Prostate gland (tissue), 2 donors: ENCODE measurements around the gene KRT86. TPM values are rescaled to one million over a fixed set of nuclear protein-coding genes. Genes with fewer than 3 reads are reported as not detected.

ENCODE experiments used
- DNase-seq: peaks from one replicate; pipeline ENCODE4 v3.0.0-alpha.2; 2019; ENCODE audit warnings: low spot score
- H3K27ac ChIP-seq, 2 donors: fragments of 200-600 bp; sonication (generic); 2 replicates each; pipeline ENCODE4 v1.5.1; 2017 to 2019
- H3K27me3 ChIP-seq: fragments of 200-600 bp; sonication (generic); replicated peaks from 2 replicates; pipeline ENCODE4 v1.5.1; 2019; ENCODE audit not compliant: insufficient read depth
- H3K36me3 ChIP-seq, 2 donors: fragments of 200-600 bp; sonication (generic); 1 replicate in 1 of 2; 2 replicates in 1 of 2; pipeline versions ENCODE4 v1.5.1 to v1.8.1; 2017 to 2019
- H3K4me1 ChIP-seq: fragments of 200-600 bp; sonication (generic); replicated peaks from 2 replicates; pipeline ENCODE4 v1.5.1; 2019
- H3K4me3 ChIP-seq, 2 donors: fragments of 200-600 bp; sonication (generic); 2 replicates each; pipeline ENCODE4 v1.5.1; 2017 to 2019
- H3K9me3 ChIP-seq: fragments of 200-600 bp; sonication (generic); 2 replicates; pipeline ENCODE4 v1.5.1; 2017
- CTCF ChIP-seq, 4 experiments: fragments of 200-600 bp in 2 of 4; fragments of 450-650 bp in 2 of 4; sonication (generic) in 2 of 4; IDR thresholded peaks; 1 replicate in 3 of 4; 2 replicates in 1 of 4; pipeline ENCODE4 v1.5.1; 2016 to 2019; ENCODE audit warnings: antibody characterized with exemption in 4 of 4, mild to moderate bottlenecking in 2 of 4, moderate library complexity in 2 of 4
- POLR2A ChIP-seq: fragments of 450-650 bp; IDR thresholded peaks from one replicate; pipeline ENCODE4 v1.6.1; 2016; ENCODE audit warnings: antibody characterized with exemption, mild to moderate bottlenecking
- POLR2AphosphoS5 ChIP-seq: sonication (generic); formaldehyde crosslinking; IDR thresholded peaks from one replicate; pipeline ENCODE4 v1.6.1; 2017; ENCODE audit warnings: antibody characterized with exemption
- WGBS: methylation state at CpG from one replicate; pipeline ENCODE4 v1.1.5; 2018; 5-methylcytosine and 5-hydroxymethylcytosine counted together
- intact Hi-C: fragments of 100-400 bp; cut with DNase I; formaldehyde crosslinking; loops from one replicate; pipeline ENCODE4 v1.14.2; 2022
- total RNA-seq, 2 donors: library from RNA; depleted of rRNA; stranded (reverse); fragments of >200 nt; gene quantifications; one replicate each; pipeline ENCODE4 v1.1.0, GENCODE V29; 2016

The KRT86 gene
- total RNA-seq, 2 donors from 2014 or later = 0.27 to 0.85 TPM

DNA sequence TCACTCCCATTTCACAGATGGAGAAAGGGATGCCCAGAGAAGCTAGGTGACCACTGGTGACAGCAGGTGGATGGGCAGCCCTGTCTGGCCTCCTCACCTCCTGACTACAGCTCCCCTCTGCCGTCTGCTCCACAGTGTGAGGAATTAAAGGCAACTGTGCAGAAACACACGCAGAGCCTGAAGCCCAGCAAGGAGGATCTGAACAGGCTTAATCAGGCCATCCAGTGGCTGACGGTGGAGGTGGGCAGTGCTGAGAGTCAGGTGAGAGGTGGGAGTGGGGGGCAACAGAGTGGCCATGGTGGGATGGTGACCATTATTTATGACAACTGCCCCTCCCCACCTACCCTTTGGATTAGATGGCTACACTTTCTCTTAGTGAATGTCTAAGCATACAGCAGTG, 1.2 kb downstream of the KRT86 start:
- H3K27ac ChIP-seq = no peak overlapping the region
- H3K27me3 ChIP-seq = no peaks in the 10 kb centered on the region
- H3K4me1 ChIP-seq = peaks cover 5% of the 10 kb centered on the region
- intact Hi-C loops = loop anchor here (5.0 kb wide), 2 partner anchors 52 to 118 kb away; no protein-coding TSS in a partner anchor
- WGBS = 83% methylated on average over 3 of the region's 3 CpGs
- H3K4me3 ChIP-seq = no peak overlapping the region
- DNase-seq = no peak
- TF ChIP-seq CTCF (IDR thresholded peaks at IDR 0.05) (no peak), POLR2AphosphoS5 (no peak), POLR2A (no peak)
- H3K36me3 ChIP-seq = no peaks in the 10 kb centered on the region
- no peaks in the 10 kb centered on the region for H3K9me3 ChIP-seq

DNA sequence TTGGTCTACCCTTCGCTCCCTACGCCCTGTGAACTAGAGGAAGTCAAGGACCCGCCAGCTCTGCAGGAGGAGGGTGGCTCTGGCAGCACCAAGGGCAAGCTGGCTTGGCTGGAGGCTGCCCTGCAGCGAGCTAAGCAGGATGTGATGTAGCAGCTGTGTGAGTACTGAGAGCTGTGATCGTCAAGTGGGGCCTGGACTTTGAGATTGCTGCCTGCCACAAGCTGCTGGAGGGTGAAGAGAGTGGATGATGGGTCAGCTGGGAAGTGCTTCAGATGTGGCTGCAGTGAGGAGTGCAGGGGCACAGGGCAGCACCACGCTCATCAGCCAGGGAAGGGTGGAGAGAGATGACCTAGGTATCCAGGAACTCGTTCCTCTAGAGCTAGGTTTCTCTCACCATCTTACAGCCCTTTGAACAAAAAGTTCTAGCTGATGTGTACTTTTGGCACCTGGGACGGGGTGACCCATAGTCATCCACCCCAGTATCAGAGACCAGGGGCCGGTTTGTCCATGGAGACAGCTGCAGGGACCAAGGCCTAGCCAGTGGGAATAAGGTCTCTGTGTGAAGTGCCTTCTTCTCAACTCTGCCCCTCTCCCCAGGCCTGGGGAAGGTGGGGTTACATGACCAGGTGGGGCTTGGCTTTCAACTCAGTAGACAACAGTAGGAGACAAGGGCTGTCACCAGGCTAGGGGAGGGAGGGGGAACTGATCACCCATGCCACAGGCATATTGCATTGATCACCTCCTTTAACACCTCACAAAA, 3.2 kb downstream of the KRT86 start:
- Histone ChIP-seq H3K27me3 (no peaks in the 10 kb centered on the region), H3K4me1 (peaks cover 5% of the 10 kb centered on the region), H3K4me3 (no peak overlapping the region), H3K27ac (no peak overlapping the region), H3K36me3 (no peaks in the 10 kb centered on the region), H3K9me3 (no peaks in the 10 kb centered on the region)
- TF ChIP-seq POLR2A = no peak
- no peak for TF ChIP-seq CTCF (IDR thresholded peaks at IDR 0.05)
- no peak for TF ChIP-seq POLR2AphosphoS5
- intact Hi-C loops = loop anchor here (5.0 kb wide), 2 partner anchors 50 to 120 kb away; no protein-coding TSS in a partner anchor
- 97% methylated on average over 9 of the region's 9 CpGs for WGBS
- DNase-seq = no peak

GRCh38 chr12:52278575-52279421, 4.4 kb downstream of the KRT86 start:
- Histone ChIP-seq H3K27ac (peak overlapping the region; percentile 78 to 82), H3K27me3 (no peaks in the 10 kb centered on the region), H3K4me3 (peak overlapping the region in 1 of 2 donors; percentile 21), H3K9me3 (no peaks in the 10 kb centered on the region), H3K4me1 (peaks cover 5% of the 10 kb centered on the region), H3K36me3 (no peaks in the 10 kb centered on the region)
- intact Hi-C loops = loop anchor here (5.0 kb wide), 2 partner anchors 49 to 121 kb away; no protein-coding TSS in a partner anchor
- peak; percentile 79 for DNase-seq
- TF ChIP-seq CTCF (IDR thresholded peaks at IDR 0.05) (peak; percentile 90 to 98 (median 93)), POLR2A (peak; percentile 30), POLR2AphosphoS5 (peak; percentile 57)
- WGBS = 16% methylated on average over 26 of the region's 32 CpGs

- Histone ChIP-seq H3K4me1 (peaks cover 5% of the 10 kb centered on the region), H3K27ac (peak overlapping the region; percentile 78 to 82), H3K36me3 (no peaks in the 10 kb centered on the region), H3K27me3 (no peaks in the 10 kb centered on the region), H3K9me3 (no peaks in the 10 kb centered on the region), H3K4me3 (no peak overlapping the region)
- intact Hi-C loops = loop anchor here (5.0 kb wide), 2 partner anchors 48 to 122 kb away; no protein-coding TSS in a partner anchor
- TF ChIP-seq CTCF (IDR thresholded peaks at IDR 0.05) (peak in 1 of 4 experiments; percentile 2), POLR2A (no peak), POLR2AphosphoS5 (no peak)
- 91% methylated on average over 14 of the region's 14 CpGs for WGBS
- no peak for DNase-seq
Observed at GRCh38 chr12:52279422-52280318, 5.2 kb downstream of the KRT86 start.
